NCI-H2107 treated with DMSO at 0.1 percent for 48 hours (cell line): Measurements from ENCODE around the gene MEPCE.

Source experiments
- DNase-seq: peaks from one replicate; lab custom pipeline; 2025; ENCODE audit not compliant: unreplicated experiment; lab: John Stamatoyannopoulos, UW

Gene MEPCE

GRCh38 chr7:100482728-100483089 lies 53.1 kb downstream of the MEPCE start:
- no peak for DNase-seq

GRCh38 chr7:100483090-100483721 lies 53.6 kb downstream of the MEPCE start:
- DNase-seq = no peak
